Nephron progenitor cell (in vitro differentiated cells): Measurements from ENCODE around the gene CCDC60.

Source experiments
- DNase-seq: peaks from one replicate; pipeline ENCODE4 v3.0.0; 2021
- H3K27ac Mint-ChIP-seq: 2 replicates; pipeline ENCODE4 v1.8.0; 2021; ENCODE audit warnings: mild to moderate bottlenecking, moderate library complexity, mixed read lengths
- H3K27me3 Mint-ChIP-seq: 2 replicates; pipeline ENCODE4 v1.8.0; 2021; ENCODE audit warnings: mild to moderate bottlenecking, low read depth, mixed read lengths; ENCODE audit not compliant: poor library complexity
- H3K36me3 Mint-ChIP-seq: 2 replicates; pipeline ENCODE4 v1.8.0; 2021; ENCODE audit warnings: low read depth, mixed read lengths
- H3K4me1 Mint-ChIP-seq: 2 replicates; pipeline ENCODE4 v1.8.0; 2021; ENCODE audit warnings: mixed read lengths
- H3K4me3 Mint-ChIP-seq: 2 replicates; pipeline ENCODE4 v1.8.0; 2021; ENCODE audit warnings: mild to moderate bottlenecking, moderate library complexity, mixed read lengths
- H3K9me3 Mint-ChIP-seq: 2 replicates; pipeline ENCODE4 v1.8.0; 2021; ENCODE audit warnings: mild to moderate bottlenecking, moderate library complexity, mixed read lengths
- CTCF ChIP-seq: fragments of 200-600 bp; sonication (generic); IDR thresholded peaks from 2 replicates; pipeline ENCODE4 v1.5.0; 2021; ENCODE audit warnings: antibody characterized with exemption

Gene CCDC60

DNA sequence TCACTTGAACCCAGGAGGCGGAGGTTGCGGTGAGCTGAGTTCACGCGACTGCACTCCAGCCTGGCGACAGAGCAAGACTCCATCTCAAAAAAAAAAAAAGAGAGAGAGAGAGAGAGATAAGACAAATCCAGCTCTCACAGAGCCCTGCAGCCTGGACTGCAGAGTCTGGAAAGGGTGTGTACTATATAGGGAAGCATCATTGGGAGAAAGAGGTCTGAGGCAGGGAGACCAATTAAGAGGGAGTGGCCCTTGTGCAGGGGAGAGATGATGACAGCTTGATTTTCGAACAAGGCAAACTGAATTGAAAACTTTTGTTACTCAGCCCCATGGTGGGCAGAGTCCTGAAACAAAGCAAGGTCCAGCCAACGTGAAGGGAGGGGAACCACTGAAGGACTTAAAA, 116.2 kb downstream of the CCDC60 start:
- no peaks in the 10 kb centered on the region for H3K36me3 Mint-ChIP-seq

DNA sequence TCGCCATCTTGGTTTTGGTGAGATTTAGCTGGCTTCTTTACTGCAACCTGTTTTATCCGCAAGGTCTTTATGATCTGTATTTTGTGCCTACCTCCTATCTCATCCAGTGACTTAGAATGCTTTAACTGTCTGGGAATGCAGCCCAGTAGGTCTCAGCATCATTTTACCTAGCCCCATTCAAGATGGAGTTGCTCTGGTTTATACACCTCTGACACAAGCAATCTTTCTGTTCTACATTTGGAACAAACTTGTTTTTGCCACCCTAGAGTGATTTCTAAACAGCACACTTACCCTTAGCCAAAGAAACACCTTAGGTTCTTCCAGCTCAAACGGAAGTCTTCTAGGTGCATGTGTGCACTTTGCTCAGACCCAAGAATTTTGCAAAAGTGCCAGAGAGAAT, 122.3 kb downstream of the CCDC60 start:
- Mint-ChIP-seq H3K4me3 (no peak overlapping the region), H3K27me3 (peaks cover 15% of the 10 kb centered on the region), H3K4me1 (no peaks in the 10 kb centered on the region), H3K36me3 (no peaks in the 10 kb centered on the region), H3K9me3 (peaks cover 9% of the 10 kb centered on the region), H3K27ac (no peak overlapping the region)
- no peak for TF ChIP-seq CTCF
- no peak for DNase-seq

More for the DNA sequence above, 116.2 kb downstream of the CCDC60 start:
- no peaks in the 10 kb centered on the region for H3K9me3 Mint-ChIP-seq
- H3K27me3 Mint-ChIP-seq, result peaks cover 26% of the 10 kb centered on the region
- H3K4me3 Mint-ChIP-seq, result no peak overlapping the region
- TF ChIP-seq CTCF, result no peak
- no peak for DNase-seq
- H3K4me1 Mint-ChIP-seq, result peaks cover 9% of the 10 kb centered on the region
- no peak overlapping the region for H3K27ac Mint-ChIP-seq

DNA sequence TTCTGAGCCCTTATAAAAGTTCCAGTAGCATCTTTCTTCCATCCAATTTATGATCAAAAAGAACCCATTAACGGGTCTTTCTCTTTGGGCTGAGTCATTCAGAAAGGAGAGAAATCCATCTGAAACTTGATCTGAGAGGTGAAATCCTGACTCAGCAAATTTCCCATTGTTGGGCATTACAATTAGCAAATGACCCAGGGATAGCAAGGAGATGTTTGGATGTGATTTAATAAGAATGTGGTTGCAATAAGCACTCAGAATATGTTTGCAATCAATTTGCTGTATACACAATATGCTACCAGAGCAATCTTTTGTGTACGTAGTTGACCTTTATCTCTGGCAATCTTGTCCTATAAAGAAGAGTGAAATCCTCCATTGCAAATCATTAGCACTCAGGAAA, 122.7 kb downstream of the CCDC60 start:
- peaks cover 15% of the 10 kb centered on the region for H3K27me3 Mint-ChIP-seq
- H3K9me3 Mint-ChIP-seq, result peaks cover 9% of the 10 kb centered on the region
- no peak overlapping the region for H3K4me3 Mint-ChIP-seq
- no peaks in the 10 kb centered on the region for H3K4me1 Mint-ChIP-seq
- DNase-seq, result no peak
- no peak for TF ChIP-seq CTCF
- no peaks in the 10 kb centered on the region for H3K36me3 Mint-ChIP-seq
- H3K27ac Mint-ChIP-seq, result no peak overlapping the region

DNA sequence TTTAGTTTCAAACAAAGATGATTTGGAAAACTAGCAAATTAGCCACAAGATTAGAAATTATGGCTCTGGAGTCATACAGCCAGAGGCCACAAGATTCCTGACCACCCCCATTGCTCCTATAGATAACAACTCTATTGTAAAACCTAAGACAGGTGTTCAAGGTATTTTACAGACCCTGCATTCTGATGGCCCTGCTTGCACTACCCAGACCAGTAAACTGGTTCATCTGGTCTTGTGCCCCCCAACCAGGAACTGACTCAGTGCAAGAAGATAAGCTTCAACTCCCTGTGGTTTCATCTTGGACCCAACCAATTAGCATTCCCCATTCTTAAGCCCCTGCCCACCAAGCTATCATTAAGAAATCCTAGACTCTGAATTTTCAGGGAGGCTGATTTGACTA, 125.0 kb downstream of the CCDC60 start:
- Mint-ChIP-seq H3K36me3 (no peaks in the 10 kb centered on the region), H3K9me3 (peaks cover 9% of the 10 kb centered on the region), H3K27me3 (peaks cover 7% of the 10 kb centered on the region), H3K4me3 (no peak overlapping the region), H3K4me1 (no peaks in the 10 kb centered on the region), H3K27ac (no peak overlapping the region)
- no peak for DNase-seq
- no peak for TF ChIP-seq CTCF

- no peak for TF ChIP-seq CTCF
- Mint-ChIP-seq H3K36me3 (no peaks in the 10 kb centered on the region), H3K27ac (no peak overlapping the region), H3K9me3 (peaks cover 9% of the 10 kb centered on the region), H3K4me3 (no peak overlapping the region), H3K4me1 (no peaks in the 10 kb centered on the region), H3K27me3 (peaks cover 3% of the 10 kb centered on the region)
- DNase-seq, result no peak
Observed at GRCh38 chr12:119460876-119461275, 126.3 kb downstream of the CCDC60 start.

DNA sequence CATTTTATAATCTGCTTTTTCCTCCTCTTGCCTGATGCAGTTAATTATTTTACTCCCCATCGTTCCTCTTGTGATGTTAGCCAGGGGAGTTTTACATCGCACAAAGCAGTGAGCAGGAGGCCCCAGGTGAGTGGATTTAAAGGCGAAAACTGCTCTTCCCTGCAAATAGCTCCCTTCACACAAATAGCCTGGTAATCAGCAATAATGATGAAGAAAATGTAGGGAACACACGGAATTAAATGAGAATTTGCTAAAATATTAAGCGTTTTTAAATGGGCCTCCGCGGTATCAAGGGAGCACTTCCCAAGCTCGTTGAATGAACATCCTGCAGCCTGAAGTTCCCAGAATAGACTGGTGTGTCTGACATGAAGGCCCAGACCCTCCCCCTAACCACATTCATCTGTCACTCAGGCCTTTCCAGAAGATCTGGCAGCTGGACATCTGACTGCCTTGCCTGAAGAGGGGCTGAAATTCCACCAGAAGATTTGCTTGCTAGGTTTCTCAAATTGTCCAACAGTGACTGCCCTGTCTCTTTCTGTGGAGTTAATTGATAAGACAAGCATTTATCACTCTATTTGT, 127.2 kb downstream of the CCDC60 start:
- no peak for TF ChIP-seq CTCF
- peaks cover 3% of the 10 kb centered on the region for H3K27me3 Mint-ChIP-seq
- no peak for DNase-seq
- no peak overlapping the region for H3K4me3 Mint-ChIP-seq
- H3K36me3 Mint-ChIP-seq, result no peaks in the 10 kb centered on the region
- H3K4me1 Mint-ChIP-seq, result no peaks in the 10 kb centered on the region
- H3K27ac Mint-ChIP-seq, result no peak overlapping the region
- peaks cover 9% of the 10 kb centered on the region for H3K9me3 Mint-ChIP-seq
